Skeletal muscle tissue (tissue), 4 donors: Measurements from ENCODE around the gene CAPRIN2. TPM values are rescaled to one million over a fixed set of nuclear protein-coding genes. Genes with fewer than 3 reads are reported as not detected.

Experiments
- H3K27ac ChIP-seq: one replicate; pipeline ENCODE4 v1.7.0; 2013; ENCODE audit warnings: mild to moderate bottlenecking, low read depth, low read length, inconsistent platforms
- H3K27me3 ChIP-seq, 3 donors: one replicate each; pipeline ENCODE4 v1.7.0; 2013; ENCODE audit warnings: low read length in 3 of 3; ENCODE audit not compliant: control insufficient read depth in 3 of 3, insufficient read depth in 3 of 3
- H3K36me3 ChIP-seq, 3 donors: one replicate each; pipeline ENCODE4 v1.7.0; 2013; ENCODE audit warnings: low read length in 3 of 3; ENCODE audit not compliant: control insufficient read depth in 3 of 3, insufficient read depth in 3 of 3
- H3K4me1 ChIP-seq, 3 donors: one replicate each; pipeline ENCODE4 v1.7.0; 2013; ENCODE audit warnings: low read length in 3 of 3, mild to moderate bottlenecking in 3 of 3; ENCODE audit not compliant: control insufficient read depth in 3 of 3, insufficient read depth in 3 of 3
- H3K4me3 ChIP-seq, 3 donors: one replicate each; pipeline ENCODE4 v1.7.0; 2013; ENCODE audit warnings: low read length in 3 of 3
- H3K9ac ChIP-seq, 3 donors: one replicate each; pipeline ENCODE4 v1.7.0; 2013; ENCODE audit warnings: low read length in 3 of 3, mild to moderate bottlenecking in 3 of 3, moderate library complexity in 2 of 3, low read depth in 1 of 3
- H3K9me3 ChIP-seq, 3 donors: one replicate each; pipeline ENCODE4 v1.7.0; 2013; ENCODE audit warnings: low read length in 3 of 3; ENCODE audit not compliant: control insufficient read depth in 3 of 3
- total RNA-seq: library from RNA; depleted of rRNA; stranded (reverse); fragments of >200 nt; gene quantifications from one replicate; pipeline ENCODE4 v1.2.3, GENCODE V29; 2014
- donor health status: Osteomylitis.

CAPRIN2 gene
- total RNA-seq, 1 donor from 2014 or later: 15.7 TPM

DNA sequence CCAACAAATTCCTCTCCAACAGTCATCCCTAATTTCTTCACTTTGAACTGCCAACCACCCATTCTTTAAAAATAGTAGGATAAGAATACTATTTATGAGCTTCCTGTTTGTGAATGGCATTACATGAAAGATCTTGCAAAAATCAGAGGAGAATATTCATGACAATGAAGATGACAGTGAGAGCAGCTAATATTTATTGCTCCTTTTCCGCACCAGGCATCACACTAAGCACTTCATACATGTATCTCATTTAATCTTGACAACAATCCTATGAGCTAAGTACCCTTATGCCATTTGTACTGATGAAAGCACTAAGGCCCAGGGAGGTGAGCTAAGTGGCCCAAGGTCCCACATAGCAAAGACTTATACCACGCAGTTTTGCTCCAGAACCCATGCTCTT lies 37.3 kb upstream of the CAPRIN2 start:
- no peaks in the 10 kb centered on the region for H3K9me3 ChIP-seq
- peaks cover 0 to 5% (median 3%) of the 10 kb centered on the region in 3 donors for H3K27me3 ChIP-seq
- peak overlapping the region; percentile 44 for H3K27ac ChIP-seq
- no peaks in the 10 kb centered on the region for H3K36me3 ChIP-seq
- no peak overlapping the region for H3K9ac ChIP-seq
- H3K4me3 ChIP-seq: no peak overlapping the region
- peaks cover 17 to 27% (median 23%) of the 10 kb centered on the region in 3 donors for H3K4me1 ChIP-seq

GRCh38 chr12:30788754-30789153 lies 34.0 kb upstream of the CAPRIN2 start:
- H3K4me3 ChIP-seq: no peak overlapping the region
- H3K4me1 ChIP-seq: peaks cover 5 to 14% (median 9%) of the 10 kb centered on the region in 3 donors
- H3K9ac ChIP-seq: no peak overlapping the region
- H3K27ac ChIP-seq: no peak overlapping the region
- H3K9me3 ChIP-seq: no peaks in the 10 kb centered on the region
- no peaks in the 10 kb centered on the region for H3K27me3 ChIP-seq
- H3K36me3 ChIP-seq: no peaks in the 10 kb centered on the region

DNA sequence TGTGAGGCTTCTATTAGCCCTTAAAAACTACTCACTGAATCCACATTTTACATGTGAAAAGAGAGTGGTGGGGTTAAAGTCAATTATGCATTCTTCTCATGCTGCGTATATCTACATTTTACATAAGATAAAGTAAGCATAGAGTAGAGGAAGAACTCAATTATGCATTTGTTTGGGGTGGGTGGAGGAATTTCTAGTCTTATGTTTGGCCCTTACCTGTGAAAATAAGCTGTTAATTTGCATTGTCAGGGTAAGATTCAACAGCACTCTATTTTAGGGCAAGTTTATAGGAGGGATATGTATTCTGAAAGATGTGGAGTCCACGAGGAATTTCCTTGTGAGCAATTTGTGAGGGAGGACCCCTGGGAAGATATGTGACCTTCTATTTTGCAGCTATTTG lies 30.9 kb upstream of the CAPRIN2 start:
- Histone ChIP-seq H3K9me3 (no peaks in the 10 kb centered on the region), H3K36me3 (no peaks in the 10 kb centered on the region), H3K9ac (no peak overlapping the region), H3K27me3 (no peaks in the 10 kb centered on the region), H3K4me3 (no peak overlapping the region), H3K27ac (no peak overlapping the region), H3K4me1 (peaks cover 8 to 11% (median 9%) of the 10 kb centered on the region in 3 donors)

- no peak overlapping the region for H3K9ac ChIP-seq
- H3K27ac ChIP-seq: no peak overlapping the region
- H3K4me1 ChIP-seq: peaks cover 8 to 11% (median 9%) of the 10 kb centered on the region in 3 donors
- H3K9me3 ChIP-seq: no peaks in the 10 kb centered on the region
- no peaks in the 10 kb centered on the region for H3K27me3 ChIP-seq
- H3K36me3 ChIP-seq: no peaks in the 10 kb centered on the region
- no peak overlapping the region for H3K4me3 ChIP-seq
Measured at GRCh38 chr12:30784508-30784907, 29.8 kb upstream of the CAPRIN2 start.

GRCh38 chr12:30783946-30784345 lies 29.2 kb upstream of the CAPRIN2 start:
- H3K4me1 ChIP-seq: peaks cover 8 to 11% (median 9%) of the 10 kb centered on the region in 3 donors
- no peaks in the 10 kb centered on the region for H3K9me3 ChIP-seq
- H3K27ac ChIP-seq: no peak overlapping the region
- H3K9ac ChIP-seq: no peak overlapping the region
- H3K4me3 ChIP-seq: no peak overlapping the region
- no peaks in the 10 kb centered on the region for H3K36me3 ChIP-seq
- H3K27me3 ChIP-seq: no peaks in the 10 kb centered on the region

- no peaks in the 10 kb centered on the region for H3K27me3 ChIP-seq
- peak overlapping the region in 1 of 3 donors; percentile 15 for H3K9ac ChIP-seq
- H3K4me1 ChIP-seq: peaks cover 8 to 11% (median 9%) of the 10 kb centered on the region in 3 donors
- peak overlapping the region; percentile 80 for H3K27ac ChIP-seq
- no peaks in the 10 kb centered on the region for H3K36me3 ChIP-seq
- H3K9me3 ChIP-seq: no peaks in the 10 kb centered on the region
- H3K4me3 ChIP-seq: no peak overlapping the region
Measured at GRCh38 chr12:30782316-30783173, 27.8 kb upstream of the CAPRIN2 start.

DNA sequence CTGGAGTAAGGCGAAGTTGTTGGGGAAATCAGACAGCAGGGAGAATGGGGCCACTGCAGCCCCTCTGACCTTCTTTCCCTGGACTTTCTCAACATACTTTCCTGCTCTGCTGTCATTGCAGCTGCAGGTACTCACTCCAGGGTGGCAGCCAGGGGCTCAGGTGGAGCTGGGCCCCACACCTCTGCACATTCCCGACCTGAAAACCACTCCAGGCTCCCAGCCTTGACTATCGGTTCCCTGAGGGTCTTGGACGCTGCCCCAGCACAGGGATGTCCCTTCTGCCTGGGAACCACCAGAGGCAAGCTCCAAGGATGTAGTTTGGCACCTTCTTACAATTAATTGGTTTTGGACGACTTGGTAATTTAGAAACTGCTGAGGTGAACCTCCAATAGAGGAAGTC lies 24.8 kb upstream of the CAPRIN2 start:
- peaks cover 8 to 11% (median 9%) of the 10 kb centered on the region in 3 donors for H3K4me1 ChIP-seq
- H3K27ac ChIP-seq: no peak overlapping the region
- H3K9ac ChIP-seq: no peak overlapping the region
- no peak overlapping the region for H3K4me3 ChIP-seq
- no peaks in the 10 kb centered on the region for H3K9me3 ChIP-seq
- no peaks in the 10 kb centered on the region for H3K27me3 ChIP-seq
- no peaks in the 10 kb centered on the region for H3K36me3 ChIP-seq

- Histone ChIP-seq H3K27me3 (no peaks in the 10 kb centered on the region), H3K4me1 (peaks cover 8 to 11% (median 9%) of the 10 kb centered on the region in 3 donors), H3K9ac (no peak overlapping the region), H3K27ac (no peak overlapping the region), H3K36me3 (no peaks in the 10 kb centered on the region), H3K9me3 (no peaks in the 10 kb centered on the region), H3K4me3 (no peak overlapping the region)
Measured at GRCh38 chr12:30779178-30779577, 24.4 kb upstream of the CAPRIN2 start.

- no peak overlapping the region for H3K4me3 ChIP-seq
- no peaks in the 10 kb centered on the region for H3K9me3 ChIP-seq
- H3K27me3 ChIP-seq: no peaks in the 10 kb centered on the region
- H3K27ac ChIP-seq: no peak overlapping the region
- no peak overlapping the region for H3K9ac ChIP-seq
- H3K36me3 ChIP-seq: no peaks in the 10 kb centered on the region
- H3K4me1 ChIP-seq: no peaks in the 10 kb centered on the region
Measured at GRCh38 chr12:30774599-30774998, 19.8 kb upstream of the CAPRIN2 start.

GRCh38 chr12:30769802-30770201 lies 15.1 kb upstream of the CAPRIN2 start:
- Histone ChIP-seq H3K9me3 (no peaks in the 10 kb centered on the region), H3K27ac (no peak overlapping the region), H3K9ac (no peak overlapping the region), H3K4me1 (no peaks in the 10 kb centered on the region), H3K36me3 (no peaks in the 10 kb centered on the region), H3K4me3 (no peak overlapping the region), H3K27me3 (no peaks in the 10 kb centered on the region)
